GM19455 (cell line): ENCODE results near the gene HCRTR1.
"Not testable (repeated sequence)": the region's sequence is repeated elsewhere in the genome, so short reads cannot be mapped to it uniquely, and the experiment has no call there.

Source experiments
- ATAC-seq: cut with Tn5 transposase; IDR thresholded peaks from one replicate; pipeline ENCODE4 v1.9.1; 2021; ENCODE audit not compliant: unreplicated experiment

The HCRTR1 gene

GRCh38 chr1:31581821-31582810, 35.4 kb upstream of the HCRTR1 start:
- ATAC-seq: no peak

GRCh38 chr1:31583082-31583994, 34.2 kb upstream of the HCRTR1 start:
- ATAC-seq: no peak

- no peak for ATAC-seq
These were observed 33.3 kb upstream of the HCRTR1 start for GRCh38 chr1:31583995-31584868.

GRCh38 chr1:31584869-31585735, 32.4 kb upstream of the HCRTR1 start:
- ATAC-seq: no peak

- ATAC-seq: no peak
These were observed 31.6 kb upstream of the HCRTR1 start for GRCh38 chr1:31585736-31586365.

GRCh38 chr1:31586376-31587327, 30.8 kb upstream of the HCRTR1 start:
- ATAC-seq: no peak

GRCh38 chr1:31587328-31587699, 30.2 kb upstream of the HCRTR1 start:
- not testable (repeated sequence) for ATAC-seq

GRCh38 chr1:31587720-31588423, 29.6 kb upstream of the HCRTR1 start:
- no peak for ATAC-seq

GRCh38 chr1:31588751-31589515, 28.6 kb upstream of the HCRTR1 start:
- ATAC-seq: no peak

- ATAC-seq: no peak
These were observed 25.9 kb upstream of the HCRTR1 start for GRCh38 chr1:31591425-31592093.

GRCh38 chr1:31592132-31592531, 25.4 kb upstream of the HCRTR1 start:
- ATAC-seq: no peak

GRCh38 chr1:31593136-31593665, 24.3 kb upstream of the HCRTR1 start:
- ATAC-seq: no peak

GRCh38 chr1:31593770-31594632, 23.5 kb upstream of the HCRTR1 start:
- no peak for ATAC-seq

GRCh38 chr1:31595836-31596736, 21.4 kb upstream of the HCRTR1 start:
- ATAC-seq: no peak
